Stomach (tissue), 9 donors: Measurements from ENCODE around the gene PADI6. TPM values are rescaled to one million over a fixed set of nuclear protein-coding genes. Genes with fewer than 3 reads are reported as not detected.

Experiments used
- DNase-seq, 2 donors: peaks; one replicate each; pipeline versions ENCODE4 v3.0.0 to v3.0.0-alpha.2; 2013 to 2019
- H3K27ac ChIP-seq, 5 donors: fragments of 200-600 bp in 4 of 5; sonication (generic) in 4 of 5; one replicate each; pipeline ENCODE4 v1.5.1; 2013 to 2019; ENCODE audit warnings: mild to moderate bottlenecking in 1 of 5, moderate library complexity in 1 of 5
- H3K27me3 ChIP-seq, 3 donors: fragments of 200-600 bp; sonication (generic); one replicate each; pipeline ENCODE4 v1.5.1; 2017 to 2019; ENCODE audit warnings: mixed run types in 1 of 3
- H3K36me3 ChIP-seq, 4 donors: fragments of 200-600 bp; sonication (generic); 1 replicate in 3 of 4; 2 replicates in 1 of 4; pipeline ENCODE4 v1.5.1; 2016 to 2019
- H3K4me1 ChIP-seq, 4 donors: fragments of 200-600 bp; sonication (generic); one replicate each; pipeline ENCODE4 v1.5.1; 2016 to 2019
- H3K4me3 ChIP-seq, 4 donors: fragments of 200-600 bp; sonication (generic) in 3 of 4; one replicate each; pipeline ENCODE4 v1.5.1; 2016 to 2019; ENCODE audit warnings: mild to moderate bottlenecking in 1 of 4
- H3K9me3 ChIP-seq, 4 donors: fragments of 200-600 bp; sonication (generic); one replicate each; pipeline ENCODE4 v1.5.1; 2016 to 2019
- EP300 ChIP-seq: sonication (generic); formaldehyde crosslinking; IDR thresholded peaks from one replicate; pipeline ENCODE4 v1.6.1; 2017; ENCODE audit warnings: antibody characterized with exemption
- POLR2A ChIP-seq, 4 donors: fragments of 450-650 bp; IDR thresholded peaks; one replicate each; pipeline ENCODE4 v1.6.1; 2016; ENCODE audit warnings: antibody characterized with exemption in 4 of 4, control low read depth in 2 of 4, mild to moderate bottlenecking in 1 of 4, moderate library complexity in 1 of 4
- POLR2AphosphoS5 ChIP-seq, 3 donors: sonication (generic); formaldehyde crosslinking; IDR thresholded peaks; one replicate each; pipeline ENCODE4 v1.6.1; 2016; ENCODE audit warnings: antibody characterized with exemption in 3 of 3
- WGBS, 5 donors: extraction: QIAGEN DNeasy Blood & Tissue Kit in 3 of 5; methylation state at CpG; one replicate each; pipeline versions ENCODE4 v1.1.5 to v1.1.7; 2013 to 2018; 5-methylcytosine and 5-hydroxymethylcytosine counted together
- intact Hi-C: fragments of 100-400 bp; cut with DNase I; formaldehyde crosslinking; loops from one replicate; pipeline ENCODE4 v1.15.1; 2023; ENCODE audit warnings: low total_unique reads
- polyA plus RNA-seq, 3 donors: library from polyadenylated mRNA; stranded (reverse); fragments of 200-250 nt; gene quantifications; one replicate each; pipeline ENCODE4 v1.2.3, GENCODE V29; 2013
- total RNA-seq, 5 donors: library from RNA; depleted of rRNA; stranded (reverse); fragments of >200 nt; gene quantifications; one replicate each; pipeline versions ENCODE4 v1.1.0 to v1.2.3, GENCODE V29; 2014 to 2016
- TF ChIP-seq, protein P1 (sequence below), 7 experiments: fragments of 450-650 bp in 4 of 7; fragments of 200-600 bp in 3 of 7; sonication (generic) in 3 of 7; IDR thresholded peaks; one replicate each; pipeline ENCODE4 v1.5.1; 2016 to 2019; ENCODE audit warnings: antibody characterized with exemption in 7 of 7, control low read depth in 2 of 7, mild to moderate bottlenecking in 1 of 7
- donor health status: healthy with polysubstance abuse.
- donor health status: Bipolar disorder and iron deficiency.
- donor health status: healthy.

The PADI6 gene
- total and polyA plus RNA-seq, 8 donors = not detected

- TF ChIP-seq POLR2A (IDR thresholded peaks at IDR 0.05) = no peak
- TF ChIP-seq, protein P1, sequence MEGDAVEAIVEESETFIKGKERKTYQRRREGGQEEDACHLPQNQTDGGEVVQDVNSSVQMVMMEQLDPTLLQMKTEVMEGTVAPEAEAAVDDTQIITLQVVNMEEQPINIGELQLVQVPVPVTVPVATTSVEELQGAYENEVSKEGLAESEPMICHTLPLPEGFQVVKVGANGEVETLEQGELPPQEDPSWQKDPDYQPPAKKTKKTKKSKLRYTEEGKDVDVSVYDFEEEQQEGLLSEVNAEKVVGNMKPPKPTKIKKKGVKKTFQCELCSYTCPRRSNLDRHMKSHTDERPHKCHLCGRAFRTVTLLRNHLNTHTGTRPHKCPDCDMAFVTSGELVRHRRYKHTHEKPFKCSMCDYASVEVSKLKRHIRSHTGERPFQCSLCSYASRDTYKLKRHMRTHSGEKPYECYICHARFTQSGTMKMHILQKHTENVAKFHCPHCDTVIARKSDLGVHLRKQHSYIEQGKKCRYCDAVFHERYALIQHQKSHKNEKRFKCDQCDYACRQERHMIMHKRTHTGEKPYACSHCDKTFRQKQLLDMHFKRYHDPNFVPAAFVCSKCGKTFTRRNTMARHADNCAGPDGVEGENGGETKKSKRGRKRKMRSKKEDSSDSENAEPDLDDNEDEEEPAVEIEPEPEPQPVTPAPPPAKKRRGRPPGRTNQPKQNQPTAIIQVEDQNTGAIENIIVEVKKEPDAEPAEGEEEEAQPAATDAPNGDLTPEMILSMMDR (IDR thresholded peaks at IDR 0.05) = no peak
- 77 to 79% (median 78%) methylated on average over 3 of the region's 3 CpGs for WGBS, 5 donors
- Histone ChIP-seq H3K4me3 (no peak overlapping the region), H3K4me1 (peaks cover 12 to 67% (median 31%) of the 10 kb centered on the region in 4 donors), H3K9me3 (no peaks in the 10 kb centered on the region), H3K27ac (no peak overlapping the region), H3K36me3 (peaks cover 4 to 39% (median 30%) of the 10 kb centered on the region in 4 donors), H3K27me3 (no peaks in the 10 kb centered on the region)
- DNase-seq = no peak
- intact Hi-C loops = no loop called here
These were observed 62.0 kb downstream of the PADI6 start for GRCh38 chr1:17434016-17434415.

DNA sequence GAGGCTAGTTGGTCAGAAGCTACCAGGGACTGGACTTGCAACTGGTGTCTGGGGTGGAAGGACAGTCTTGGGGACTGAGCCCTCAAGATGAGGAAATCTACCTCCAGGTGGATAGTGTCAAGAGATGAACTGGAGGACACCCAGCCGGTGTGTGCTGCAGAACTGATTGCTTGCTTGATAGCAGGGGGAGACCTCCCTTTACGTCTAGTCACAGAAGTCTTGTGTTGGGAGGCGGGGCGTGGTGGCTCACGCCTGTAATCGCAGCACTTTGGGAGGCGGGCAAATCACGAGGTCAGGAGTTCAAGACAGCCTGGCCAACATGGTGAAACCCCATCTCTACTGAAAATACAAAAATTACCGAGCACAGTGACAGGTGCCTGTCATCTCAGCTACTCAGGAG is 62.6 kb downstream of the PADI6 start:
- WGBS, 5 donors = 75 to 80% (median 76%) methylated on average over 9 of the region's 9 CpGs
- intact Hi-C loops = no loop called here
- H3K27ac ChIP-seq = no peak overlapping the region
- H3K4me3 ChIP-seq = no peak overlapping the region
- H3K27me3 ChIP-seq = no peaks in the 10 kb centered on the region
- no peak for TF ChIP-seq EP300
- no peak for TF ChIP-seq POLR2A (IDR thresholded peaks at IDR 0.05)
- TF ChIP-seq, protein P1 (IDR thresholded peaks at IDR 0.05) = no peak
- no peak for TF ChIP-seq POLR2AphosphoS5 (IDR thresholded peaks at IDR 0.05)
- no peaks in the 10 kb centered on the region for H3K9me3 ChIP-seq
- H3K36me3 ChIP-seq = peaks cover 4 to 36% (median 27%) of the 10 kb centered on the region in 4 donors
- DNase-seq = no peak
- H3K4me1 ChIP-seq = peaks cover 12 to 62% (median 29%) of the 10 kb centered on the region in 4 donors

- no peak for DNase-seq
- H3K9me3 ChIP-seq = no peaks in the 10 kb centered on the region
- H3K27ac ChIP-seq = peak overlapping the region in 4 of 5 donors; percentile 58 to 98 (median 86)
- peaks cover 12 to 73% (median 41%) of the 10 kb centered on the region in 4 donors for H3K4me1 ChIP-seq
- H3K36me3 ChIP-seq = peaks cover 4 to 36% (median 27%) of the 10 kb centered on the region in 4 donors
- H3K4me3 ChIP-seq = peak overlapping the region; percentile 74 to 86 (median 80)
- no peak for TF ChIP-seq POLR2AphosphoS5 (IDR thresholded peaks at IDR 0.05)
- no peak for TF ChIP-seq EP300
- TF ChIP-seq, protein P1 (IDR thresholded peaks at IDR 0.05) = no peak
- no peak for TF ChIP-seq POLR2A (IDR thresholded peaks at IDR 0.05)
- intact Hi-C loops = no loop called here
- no peaks in the 10 kb centered on the region for H3K27me3 ChIP-seq
- 32 to 44% (median 37%) methylated on average over 13 of the region's 13 CpGs for WGBS, 5 donors
These were observed 64.6 kb downstream of the PADI6 start for GRCh38 chr1:17436380-17437174.

DNA sequence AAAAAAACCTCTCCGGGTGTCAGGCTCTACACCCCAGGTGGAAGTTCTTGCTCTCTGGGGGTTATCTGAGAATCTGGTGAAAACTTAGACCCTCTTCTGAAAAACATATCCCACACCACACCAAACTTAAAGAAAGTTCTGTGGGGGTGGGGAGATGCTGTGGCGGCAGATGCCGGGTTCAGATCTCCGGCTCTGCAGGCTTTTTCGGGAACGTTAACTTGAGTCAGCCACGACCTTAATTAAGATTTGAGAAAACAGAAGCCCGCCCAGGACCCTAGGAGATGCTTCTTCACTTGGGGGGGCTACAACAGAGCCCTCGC is 65.2 kb downstream of the PADI6 start:
- H3K4me3 ChIP-seq = peak overlapping the region; percentile 74 to 86 (median 80)
- H3K27ac ChIP-seq = peak overlapping the region; percentile 58 to 98 (median 90)
- DNase-seq = no peak
- peaks cover 4 to 35% (median 27%) of the 10 kb centered on the region in 4 donors for H3K36me3 ChIP-seq
- no peaks in the 10 kb centered on the region for H3K9me3 ChIP-seq
- H3K4me1 ChIP-seq = peaks cover 12 to 70% (median 39%) of the 10 kb centered on the region in 4 donors
- no peaks in the 10 kb centered on the region for H3K27me3 ChIP-seq
- intact Hi-C loops = no loop called here
- TF ChIP-seq, protein P1 (IDR thresholded peaks at IDR 0.05) = no peak
- no peak for TF ChIP-seq EP300
- TF ChIP-seq POLR2A (IDR thresholded peaks at IDR 0.05) = no peak
- TF ChIP-seq POLR2AphosphoS5 (IDR thresholded peaks at IDR 0.05) = no peak
- 1 to 7% (median 3%) methylated on average over 7 to 9 of the region's 9 CpGs for WGBS, 5 donors
